Neutrophil (primary cell): ENCODE data around the gene MARCHF10.

Experiments used
- H3K27ac ChIP-seq: fragments of 200-600 bp; sonication (generic); 2 replicates; pipeline ENCODE4 v1.5.1; 2016; ENCODE audit warnings: mild to moderate bottlenecking, moderate library complexity
- H3K27me3 ChIP-seq: fragments of 200-600 bp; sonication (generic); 2 replicates; pipeline ENCODE4 v1.6.0; 2016; ENCODE audit warnings: mild to moderate bottlenecking
- H3K36me3 ChIP-seq: fragments of 200-600 bp; sonication (generic); 2 replicates; pipeline ENCODE4 v1.5.1; 2017
- H3K4me1 ChIP-seq, 2 experiments: fragments of 200-600 bp in 1 of 2; sonication (generic) in 1 of 2; 1 replicate in 1 of 2; 2 replicates in 1 of 2; pipeline versions ENCODE4 v1.5.1 to v1.6.1; 2013 to 2016; ENCODE audit warnings: low read depth in 1 of 2, low read length in 1 of 2, mild to moderate bottlenecking in 1 of 2, moderate library complexity in 1 of 2; ENCODE audit not compliant: control insufficient read depth in 1 of 2, insufficient read depth in 1 of 2
- H3K4me3 ChIP-seq, 2 experiments: fragments of 200-600 bp in 1 of 2; sonication (generic) in 1 of 2; 1 replicate in 1 of 2; 2 replicates in 1 of 2; pipeline ENCODE4 v1.5.1; 2013 to 2016; ENCODE audit warnings: low read depth in 1 of 2, low read length in 1 of 2, mild to moderate bottlenecking in 1 of 2, moderate library complexity in 1 of 2
- H3K9me3 ChIP-seq: fragments of 200-600 bp; sonication (generic); 2 replicates; pipeline ENCODE4 v1.5.1; 2016
- TF ChIP-seq, protein P1 (sequence below): fragments of 200-600 bp; sonication (generic); IDR thresholded peaks from 2 replicates; pipeline ENCODE4 v1.5.1; 2016; ENCODE audit warnings: antibody characterized with exemption

Gene MARCHF10

DNA sequence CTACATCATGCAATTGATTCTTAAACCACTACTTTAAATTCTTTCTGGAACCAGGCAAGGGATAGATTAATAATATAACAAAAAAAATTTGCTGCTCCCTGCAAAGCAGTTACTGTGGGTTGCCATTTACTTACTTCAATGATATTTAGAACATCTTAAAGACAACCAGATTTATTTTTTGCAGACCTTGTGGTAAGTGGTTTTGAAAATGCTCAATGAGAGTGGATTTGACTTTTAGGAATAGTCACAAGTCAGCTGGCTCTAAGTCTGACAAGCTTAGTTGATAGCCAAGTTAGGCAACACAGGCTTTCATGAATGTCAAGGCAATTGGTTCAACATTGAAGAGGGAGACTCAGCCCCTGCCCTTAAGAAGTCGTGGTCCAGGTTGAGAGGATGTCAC lies 11.8 kb downstream of the MARCHF10 start:
- H3K4me1 ChIP-seq, result no peaks in the 10 kb centered on the region
- no peak overlapping the region for H3K4me3 ChIP-seq
- no peaks in the 10 kb centered on the region for H3K36me3 ChIP-seq
- no peak overlapping the region for H3K27ac ChIP-seq
- H3K27me3 ChIP-seq, result peaks cover 16% of the 10 kb centered on the region
- no peaks in the 10 kb centered on the region for H3K9me3 ChIP-seq
- TF ChIP-seq, protein P1, sequence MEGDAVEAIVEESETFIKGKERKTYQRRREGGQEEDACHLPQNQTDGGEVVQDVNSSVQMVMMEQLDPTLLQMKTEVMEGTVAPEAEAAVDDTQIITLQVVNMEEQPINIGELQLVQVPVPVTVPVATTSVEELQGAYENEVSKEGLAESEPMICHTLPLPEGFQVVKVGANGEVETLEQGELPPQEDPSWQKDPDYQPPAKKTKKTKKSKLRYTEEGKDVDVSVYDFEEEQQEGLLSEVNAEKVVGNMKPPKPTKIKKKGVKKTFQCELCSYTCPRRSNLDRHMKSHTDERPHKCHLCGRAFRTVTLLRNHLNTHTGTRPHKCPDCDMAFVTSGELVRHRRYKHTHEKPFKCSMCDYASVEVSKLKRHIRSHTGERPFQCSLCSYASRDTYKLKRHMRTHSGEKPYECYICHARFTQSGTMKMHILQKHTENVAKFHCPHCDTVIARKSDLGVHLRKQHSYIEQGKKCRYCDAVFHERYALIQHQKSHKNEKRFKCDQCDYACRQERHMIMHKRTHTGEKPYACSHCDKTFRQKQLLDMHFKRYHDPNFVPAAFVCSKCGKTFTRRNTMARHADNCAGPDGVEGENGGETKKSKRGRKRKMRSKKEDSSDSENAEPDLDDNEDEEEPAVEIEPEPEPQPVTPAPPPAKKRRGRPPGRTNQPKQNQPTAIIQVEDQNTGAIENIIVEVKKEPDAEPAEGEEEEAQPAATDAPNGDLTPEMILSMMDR, result no peak

DNA sequence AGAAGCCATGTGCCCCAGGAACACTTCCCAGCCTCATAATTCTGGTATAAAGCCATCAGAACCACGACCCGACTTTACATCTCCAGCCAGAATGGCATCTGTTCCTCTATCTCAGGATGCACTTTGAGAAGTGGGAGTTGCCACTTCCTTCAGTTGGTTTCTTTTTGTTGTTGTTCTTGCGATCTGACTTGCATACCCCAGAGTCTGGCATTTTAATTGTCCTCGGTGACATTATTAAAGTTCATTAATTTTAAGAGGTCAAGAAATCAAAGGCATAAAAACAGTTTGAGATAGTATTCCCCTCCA lies 13.5 kb downstream of the MARCHF10 start:
- Histone ChIP-seq H3K27me3 (peaks cover 16% of the 10 kb centered on the region), H3K4me1 (no peaks in the 10 kb centered on the region), H3K27ac (no peak overlapping the region), H3K9me3 (no peaks in the 10 kb centered on the region), H3K36me3 (no peaks in the 10 kb centered on the region), H3K4me3 (no peak overlapping the region)
- TF ChIP-seq, protein P1, result no peak

DNA sequence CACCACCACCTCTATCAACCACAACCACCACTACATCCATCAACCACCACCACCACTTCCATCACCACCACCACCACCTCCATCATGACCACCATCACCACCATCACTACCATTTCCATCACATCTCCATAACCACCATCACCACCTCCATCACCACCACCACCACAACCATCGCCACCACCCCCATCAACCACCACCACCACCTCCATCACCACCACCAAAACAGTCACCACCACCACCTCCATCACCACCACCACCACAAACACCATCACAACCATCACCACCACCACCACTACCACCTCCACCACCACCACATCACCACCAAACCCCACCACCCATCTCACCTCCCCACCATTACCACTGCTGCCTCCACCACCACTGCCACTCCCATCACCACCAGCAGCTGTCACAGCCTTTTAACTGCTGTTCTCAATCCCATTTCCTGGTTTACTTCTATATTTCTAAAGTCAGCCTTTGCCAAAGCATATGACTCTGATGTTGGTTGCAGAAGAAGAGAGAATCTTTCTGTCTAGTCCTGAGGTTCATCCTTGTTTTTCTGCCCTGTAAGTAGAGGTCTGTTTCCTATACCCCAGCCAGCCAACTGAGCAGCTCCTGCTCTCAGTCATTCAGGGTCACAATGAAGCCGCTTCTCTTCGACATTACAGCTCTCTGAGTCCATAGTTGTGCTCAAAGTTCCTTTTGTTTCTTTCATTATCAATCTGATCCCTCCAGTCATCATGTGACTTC lies 14.0 kb downstream of the MARCHF10 start:
- Histone ChIP-seq H3K4me1 (no peaks in the 10 kb centered on the region), H3K9me3 (no peaks in the 10 kb centered on the region), H3K4me3 (no peak overlapping the region), H3K27me3 (peaks cover 16% of the 10 kb centered on the region), H3K36me3 (no peaks in the 10 kb centered on the region), H3K27ac (no peak overlapping the region)
- TF ChIP-seq, protein P1, result no peak

GRCh38 chr17:62792447-62792800 lies 15.7 kb downstream of the MARCHF10 start:
- Histone ChIP-seq H3K27ac (no peak overlapping the region), H3K36me3 (no peaks in the 10 kb centered on the region), H3K4me1 (no peaks in the 10 kb centered on the region), H3K9me3 (no peaks in the 10 kb centered on the region), H3K4me3 (no peak overlapping the region), H3K27me3 (peaks cover 16% of the 10 kb centered on the region)
- TF ChIP-seq, protein P1, result no peak

GRCh38 chr17:62791767-62792446 lies 16.2 kb downstream of the MARCHF10 start:
- peaks cover 16% of the 10 kb centered on the region for H3K27me3 ChIP-seq
- H3K4me1 ChIP-seq, result no peaks in the 10 kb centered on the region
- no peaks in the 10 kb centered on the region for H3K9me3 ChIP-seq
- no peak overlapping the region for H3K4me3 ChIP-seq
- TF ChIP-seq, protein P1, result no peak
- no peak overlapping the region for H3K27ac ChIP-seq
- no peaks in the 10 kb centered on the region for H3K36me3 ChIP-seq
